NB4 (cell line): ENCODE measurements around the gene CDHR3.

ENCODE experiments used
- DNase-seq: peaks from one replicate; pipeline ENCODE4 v3.0.0; 2010; ENCODE audit warnings: low read depth
- H3K4me3 ChIP-seq: one replicate; pipeline ENCODE4 v1.5.1; 2011; ENCODE audit warnings: mild to moderate bottlenecking, low read depth, low read length, moderate library complexity
- CTCF ChIP-seq: IDR thresholded peaks from one replicate; pipeline ENCODE4 v1.5.1; 2012; ENCODE audit warnings: low read depth, low read length
- MAX ChIP-seq: IDR thresholded peaks from 2 replicates; pipeline ENCODE4 v1.6.1; 2011; ENCODE audit warnings: low read depth, low read length
- MYC ChIP-seq: IDR thresholded peaks from 2 replicates; pipeline ENCODE4 v1.6.1; 2011; ENCODE audit warnings: low read depth, low read length
- POLR2A ChIP-seq: IDR thresholded peaks from 2 replicates; pipeline ENCODE4 v1.6.1; 2011; ENCODE audit warnings: mild to moderate bottlenecking; ENCODE audit not compliant: insufficient read length; ENCODE audit errors: extremely low read depth

Gene CDHR3

GRCh38 chr7:105940109-105940508, 23.0 kb upstream of the CDHR3 start:
- TF ChIP-seq CTCF (no peak), MAX (no peak), MYC (no peak), POLR2A (no peak)
- H3K4me3 ChIP-seq: no peak overlapping the region
- DNase-seq: no peak

GRCh38 chr7:105941596-105941995, 21.5 kb upstream of the CDHR3 start:
- no peak overlapping the region for H3K4me3 ChIP-seq
- TF ChIP-seq MYC (no peak), MAX (no peak), POLR2A (no peak), CTCF (no peak)

GRCh38 chr7:105943486-105943885, 19.6 kb upstream of the CDHR3 start:
- TF ChIP-seq POLR2A: no peak
- no peak for TF ChIP-seq CTCF
- TF ChIP-seq MYC: no peak
- no peak overlapping the region for H3K4me3 ChIP-seq
- no peak for DNase-seq

More at GRCh38 chr7:105941596-105941995, 21.5 kb upstream of the CDHR3 start:
- no peak for DNase-seq

- no peak for DNase-seq
- TF ChIP-seq MYC (no peak), CTCF (no peak), MAX (no peak), POLR2A (no peak)
- H3K4me3 ChIP-seq: no peak overlapping the region
Measured at GRCh38 chr7:105945848-105946247, 17.2 kb upstream of the CDHR3 start.

GRCh38 chr7:105951597-105951996, 11.5 kb upstream of the CDHR3 start:
- TF ChIP-seq MAX (no peak), MYC (no peak), CTCF (no peak), POLR2A (no peak)
- no peak for DNase-seq
- H3K4me3 ChIP-seq: no peak overlapping the region

- H3K4me3 ChIP-seq: no peak overlapping the region
- DNase-seq: no peak
- no peak for TF ChIP-seq MYC
- TF ChIP-seq POLR2A: no peak
- no peak for TF ChIP-seq CTCF
- TF ChIP-seq MAX: no peak
Measured at GRCh38 chr7:105952917-105953595, 10.0 kb upstream of the CDHR3 start.
